K562 (cell line): ENCODE results near the gene ANKRD27. TPM values are rescaled to one million over a fixed set of nuclear protein-coding genes. Genes with fewer than 3 reads are reported as not detected.

ENCODE experiments used
- ARNT ChIP-seq, 2 experiments: fragments of 450-650 bp; IDR thresholded peaks; 2 replicates each; pipeline ENCODE4 v1.6.1; 2016; ENCODE audit warnings: mild to moderate bottlenecking in 1 of 2
- ELF1 ChIP-seq: fragments of 200-800 bp; sonication (Bioruptor generic); IDR thresholded peaks from 2 replicates; pipeline ENCODE4 v1.6.1; 2016; ENCODE audit warnings: missing genetic modification characterization, missing compliant biosample characterization
- FOXA3 ChIP-seq, 2 experiments: fragments of 450-650 bp in 1 of 2; sonication (generic) in 1 of 2; formaldehyde crosslinking; IDR thresholded peaks in 1 of 2; conservative IDR thresholded peaks in 1 of 2; 2 replicates each; pipeline versions ENCODE4 v1.4.0 to v1.8.0; 2020 to 2022; ENCODE audit warnings: mild to moderate bottlenecking in 2 of 2, missing genetic modification reagents in 1 of 2
- ID3 ChIP-seq, 2 experiments: fragments of 250-450 bp in 1 of 2; fragments of 450-650 bp in 1 of 2; sonication (Bioruptor Pico) in 1 of 2; IDR thresholded peaks; 2 replicates each; pipeline versions ENCODE4 v1.6.1 to v1.8.0; 2016 to 2021; ENCODE audit warnings: mild to moderate bottlenecking in 2 of 2, moderate library complexity in 2 of 2, missing compliant biosample characterization in 1 of 2, missing genetic modification characterization in 1 of 2
- KAT7 ChIP-seq: sonication (generic); formaldehyde crosslinking; IDR thresholded peaks from 2 replicates; pipeline ENCODE4 v1.8.0; 2022; ENCODE audit warnings: missing genetic modification reagents, mild to moderate bottlenecking, borderline replicate concordance
- KLF6 ChIP-seq: fragments of 250-450 bp; sonication (Bioruptor Pico); IDR thresholded peaks from 2 replicates; pipeline ENCODE4 v1.4.0; 2020; ENCODE audit warnings: mild to moderate bottlenecking, moderate library complexity, borderline replicate concordance
- RFX1 ChIP-seq: fragments of 450-650 bp; IDR thresholded peaks from 2 replicates; pipeline ENCODE4 v1.6.1; 2016; ENCODE audit warnings: mild to moderate bottlenecking, moderate library complexity
- SNIP1 ChIP-seq: fragments of 450-650 bp; IDR thresholded peaks from 2 replicates; pipeline ENCODE4 v1.7.1; 2017; ENCODE audit warnings: low read depth, mild to moderate bottlenecking
- TBL1XR1 ChIP-seq, 2 experiments: IDR thresholded peaks; 2 replicates each; pipeline ENCODE4 v1.6.1; 2012; ENCODE audit warnings: improper control_type of control experiment in 2 of 2, low read length in 2 of 2, mild to moderate bottlenecking in 1 of 2
- ZBTB8A ChIP-seq: fragments of 450-650 bp; IDR thresholded peaks from 2 replicates; pipeline ENCODE4 v1.6.1; 2018; ENCODE audit warnings: mild to moderate bottlenecking, moderate library complexity; ENCODE audit not compliant: partially characterized antibody
- ZNF217 ChIP-seq: sonication (generic); formaldehyde crosslinking; IDR thresholded peaks from 2 replicates; pipeline ENCODE4 v1.8.0; 2022; ENCODE audit warnings: mild to moderate bottlenecking, missing genetic modification reagents
- ZNF778 ChIP-seq: fragments of 450-650 bp; formaldehyde crosslinking; IDR thresholded peaks from 2 replicates; pipeline ENCODE4 v1.4.0; 2020; ENCODE audit warnings: mild to moderate bottlenecking, moderate library complexity
- polyA plus RNA-seq, 8 experiments: library from polyadenylated mRNA; depleted of rRNA in 4 of 8; stranded (reverse) in 5 of 8; unstranded in 3 of 8; fragments of >200 nt; fragmentation: Nextera tagmentation in 2 of 8; fragmentation: Illumina TruSeq in 1 of 8; extraction: Ambion mirVana in 2 of 8; extraction: Trizol in 1 of 8; gene quantifications; 2 replicates each; pipeline versions ENCODE4 v1.2.1 to v1.2.3, GENCODE V29; 2011 to 2014; ENCODE audit warnings: inconsistent platforms in 1 of 8, missing spikeins in 1 of 8
- total RNA-seq, 7 experiments: library from RNA; depleted of rRNA in 6 of 7; stranded (reverse); fragments of >200 nt in 6 of 7; fragmentation: Illumina TruSeq in 2 of 7; extraction: Trizol in 2 of 7; gene quantifications; 2 replicates each; pipeline versions ENCODE4 v1.2.1 to v1.2.3, GENCODE V29; 2011 to 2021; ENCODE audit warnings: low replicate concordance in 1 of 7
- TF ChIP-seq, protein P1 (sequence below): fragments of 450-650 bp; IDR thresholded peaks from 2 replicates; pipeline ENCODE4 v1.6.1; 2016; ENCODE audit warnings: low read depth
- TF ChIP-seq, protein P2 (sequence below): fragments of 250-450 bp; sonication (Bioruptor Pico); IDR thresholded peaks from 2 replicates; pipeline ENCODE4 v1.8.0; 2022; ENCODE audit warnings: inconsistent platforms, mild to moderate bottlenecking, moderate library complexity, borderline replicate concordance

ANKRD27 gene
- total and polyA plus RNA-seq, 9 of the 15 experiments (the other 6 are each of a cell fraction or from before 2014, with no cell fraction given), result 5.3 to 71.3 (median 54.2) TPM

- TF ChIP-seq, protein P1, sequence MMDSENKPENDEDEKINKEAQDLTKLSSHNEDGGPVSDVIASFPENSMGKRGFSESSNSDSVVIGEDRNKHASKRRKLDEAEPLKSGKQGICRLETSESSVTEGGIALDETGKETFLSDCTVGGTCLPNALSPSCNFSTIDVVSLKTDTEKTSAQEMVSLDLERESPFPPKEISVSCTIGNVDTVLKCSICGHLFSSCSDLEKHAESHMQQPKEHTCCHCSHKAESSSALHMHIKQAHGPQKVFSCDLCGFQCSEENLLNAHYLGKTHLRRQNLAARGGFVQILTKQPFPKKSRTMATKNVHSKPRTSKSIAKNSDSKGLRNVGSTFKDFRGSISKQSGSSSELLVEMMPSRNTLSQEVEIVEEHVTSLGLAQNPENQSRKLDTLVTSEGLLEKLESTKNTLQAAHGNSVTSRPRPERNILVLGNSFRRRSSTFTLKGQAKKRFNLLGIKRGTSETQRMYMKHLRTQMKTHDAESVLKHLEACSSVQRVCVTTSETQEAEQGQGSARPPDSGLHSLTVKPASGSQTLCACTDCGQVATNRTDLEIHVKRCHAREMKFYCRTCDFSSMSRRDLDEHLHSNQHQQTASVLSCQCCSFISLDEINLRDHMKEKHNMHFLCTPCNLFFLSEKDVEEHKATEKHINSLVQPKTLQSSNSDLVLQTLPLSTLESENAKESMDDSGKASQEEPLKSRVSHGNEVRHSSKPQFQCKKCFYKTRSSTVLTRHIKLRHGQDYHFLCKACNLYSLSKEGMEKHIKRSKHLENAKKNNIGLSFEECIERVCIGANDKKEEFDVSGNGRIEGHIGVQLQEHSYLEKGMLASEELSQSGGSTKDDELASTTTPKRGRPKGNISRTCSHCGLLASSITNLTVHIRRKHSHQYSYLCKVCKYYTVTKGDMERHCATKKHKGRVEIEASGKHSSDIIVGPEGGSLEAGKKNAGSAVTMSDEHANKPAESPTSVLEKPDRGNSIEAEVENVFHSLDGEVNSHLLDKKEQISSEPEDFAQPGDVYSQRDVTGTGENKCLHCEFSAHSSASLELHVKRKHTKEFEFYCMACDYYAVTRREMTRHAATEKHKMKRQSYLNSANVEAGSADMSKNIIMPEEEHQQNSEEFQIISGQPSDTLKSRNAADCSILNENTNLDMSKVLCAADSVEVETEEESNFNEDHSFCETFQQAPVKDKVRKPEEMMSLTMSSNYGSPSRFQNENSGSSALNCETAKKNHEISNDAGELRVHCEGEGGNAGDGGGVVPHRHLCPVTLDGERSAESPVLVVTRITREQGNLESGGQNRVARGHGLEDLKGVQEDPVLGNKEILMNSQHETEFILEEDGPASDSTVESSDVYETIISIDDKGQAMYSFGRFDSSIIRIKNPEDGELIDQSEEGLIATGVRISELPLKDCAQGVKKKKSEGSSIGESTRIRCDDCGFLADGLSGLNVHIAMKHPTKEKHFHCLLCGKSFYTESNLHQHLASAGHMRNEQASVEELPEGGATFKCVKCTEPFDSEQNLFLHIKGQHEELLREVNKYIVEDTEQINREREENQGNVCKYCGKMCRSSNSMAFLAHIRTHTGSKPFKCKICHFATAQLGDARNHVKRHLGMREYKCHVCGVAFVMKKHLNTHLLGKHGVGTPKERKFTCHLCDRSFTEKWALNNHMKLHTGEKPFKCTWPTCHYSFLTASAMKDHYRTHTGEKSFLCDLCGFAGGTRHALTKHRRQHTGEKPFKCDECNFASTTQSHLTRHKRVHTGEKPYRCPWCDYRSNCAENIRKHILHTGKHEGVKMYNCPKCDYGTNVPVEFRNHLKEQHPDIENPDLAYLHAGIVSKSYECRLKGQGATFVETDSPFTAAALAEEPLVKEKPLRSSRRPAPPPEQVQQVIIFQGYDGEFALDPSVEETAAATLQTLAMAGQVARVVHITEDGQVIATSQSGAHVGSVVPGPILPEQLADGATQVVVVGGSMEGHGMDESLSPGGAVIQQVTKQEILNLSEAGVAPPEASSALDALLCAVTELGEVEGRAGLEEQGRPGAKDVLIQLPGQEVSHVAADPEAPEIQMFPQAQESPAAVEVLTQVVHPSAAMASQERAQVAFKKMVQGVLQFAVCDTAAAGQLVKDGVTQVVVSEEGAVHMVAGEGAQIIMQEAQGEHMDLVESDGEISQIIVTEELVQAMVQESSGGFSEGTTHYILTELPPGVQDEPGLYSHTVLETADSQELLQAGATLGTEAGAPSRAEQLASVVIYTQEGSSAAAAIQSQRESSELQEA, result no peak
- no peak for TF ChIP-seq ZNF217
- TF ChIP-seq, protein P2, sequence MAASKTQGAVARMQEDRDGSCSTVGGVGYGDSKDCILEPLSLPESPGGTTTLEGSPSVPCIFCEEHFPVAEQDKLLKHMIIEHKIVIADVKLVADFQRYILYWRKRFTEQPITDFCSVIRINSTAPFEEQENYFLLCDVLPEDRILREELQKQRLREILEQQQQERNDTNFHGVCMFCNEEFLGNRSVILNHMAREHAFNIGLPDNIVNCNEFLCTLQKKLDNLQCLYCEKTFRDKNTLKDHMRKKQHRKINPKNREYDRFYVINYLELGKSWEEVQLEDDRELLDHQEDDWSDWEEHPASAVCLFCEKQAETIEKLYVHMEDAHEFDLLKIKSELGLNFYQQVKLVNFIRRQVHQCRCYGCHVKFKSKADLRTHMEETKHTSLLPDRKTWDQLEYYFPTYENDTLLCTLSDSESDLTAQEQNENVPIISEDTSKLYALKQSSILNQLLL (CRISPR knock-in tag), result no peak
- TF ChIP-seq ARNT (IDR thresholded peaks at IDR 0.05), result peak in 1 of 2 experiments; percentile 25; a peak in 1 of 4 replicates
- TF ChIP-seq ID3 (CRISPR knock-in tag; IDR thresholded peaks at IDR 0.05), result no peak
- no peak; the same call in 1 of the 2 replicates for TF ChIP-seq ID3 (tag; IDR thresholded peaks at IDR 0.05)
- TF ChIP-seq TBL1XR1 (IDR thresholded peaks at IDR 0.05; ENCODE audit: low read length in 2 of 2), result no peak
- no peak for TF ChIP-seq FOXA3 (CRISPR knock-in tag; conservative IDR thresholded peaks at IDR 0.05 in 1 of 2, IDR thresholded peaks at IDR 0.05 in 1 of 2)
- TF ChIP-seq KAT7 (CRISPR knock-in tag), result 0 out of 2 replicates have a peak, but pooled peaks have one; percentile 19
- TF ChIP-seq ZNF778 (CRISPR knock-in tag), result no peak
- TF ChIP-seq ELF1 (tag), result no peak
- no peak for TF ChIP-seq SNIP1
- no peak for TF ChIP-seq RFX1
- no peak for TF ChIP-seq ZBTB8A
- TF ChIP-seq KLF6 (CRISPR knock-in tag), result no peak
These were observed 16.4 kb upstream of the ANKRD27 start, which contains the start of gene NUDT19 (continued) for GRCh38 chr19:32691291-32691951.
